Keratinocyte (primary cell): ENCODE results near the gene ACTN4. TPM values are rescaled to one million over a fixed set of nuclear protein-coding genes. Genes with fewer than 3 reads are reported as not detected.

Experiments
- DNase-seq: peaks from one replicate; pipeline ENCODE4 v3.0.0-alpha.2; 2011; ENCODE audit warnings: low read depth, missing footprints, low spot score
- FAIRE-seq: peaks from 2 replicates; lab custom pipeline; 2011; peaks lifted over from hg19 to GRCh38; lab: Jason Lieb, UNC
- H2AFZ ChIP-seq: 2 replicates; pipeline ENCODE4 v1.6.0; 2012; ENCODE audit warnings: low read length, control low read depth, inconsistent platforms; ENCODE audit not compliant: control insufficient read depth
- H3K27ac ChIP-seq: 2 replicates; pipeline ENCODE4 v1.5.1; 2011; ENCODE audit warnings: low read length; ENCODE audit not compliant: control insufficient read depth, insufficient read depth
- H3K27me3 ChIP-seq: 3 replicates; pipeline ENCODE4 v1.6.0; 2011; ENCODE audit warnings: low read length; ENCODE audit not compliant: control insufficient read depth, insufficient read depth; ENCODE audit errors: extremely low read depth
- H3K36me3 ChIP-seq, 2 experiments: 2 replicates in 1 of 2; 3 replicates in 1 of 2; pipeline ENCODE4 v1.5.1; 2011; ENCODE audit warnings: low read length in 2 of 2, mild to moderate bottlenecking in 1 of 2; ENCODE audit not compliant: control insufficient read depth in 2 of 2, insufficient read depth in 2 of 2; ENCODE audit errors: extremely low read depth in 1 of 2
- H3K4me1 ChIP-seq: 3 replicates; pipeline ENCODE4 v1.5.1; 2011; ENCODE audit warnings: low read length; ENCODE audit not compliant: control insufficient read depth, insufficient read depth; ENCODE audit errors: extremely low read depth
- H3K4me2 ChIP-seq: 3 replicates; pipeline ENCODE4 v1.6.0; 2011; ENCODE audit warnings: low read depth, low read length; ENCODE audit not compliant: control insufficient read depth, insufficient read depth; ENCODE audit errors: extremely low read depth
- H3K4me3 ChIP-seq, 3 experiments: fragments of 200-600 bp in 1 of 3; sonication (generic) in 1 of 3; 2 replicates in 2 of 3; 3 replicates in 1 of 3; pipeline ENCODE4 v1.5.1; 2011 to 2016; ENCODE audit warnings: low read length in 3 of 3, mild to moderate bottlenecking in 3 of 3, control low read depth in 2 of 3, inconsistent platforms in 1 of 3, low read depth in 1 of 3, mixed read lengths in 1 of 3, mixed run types in 1 of 3, moderate library complexity in 1 of 3; ENCODE audit not compliant: control insufficient read depth in 2 of 3, insufficient read depth in 2 of 3; ENCODE audit errors: extremely low read depth in 1 of 3
- H3K79me2 ChIP-seq: 2 replicates; pipeline ENCODE4 v1.6.0; 2012; ENCODE audit warnings: low read length; ENCODE audit not compliant: control insufficient read depth, insufficient read depth
- H3K9ac ChIP-seq: 3 replicates; pipeline ENCODE4 v1.6.0; 2011; ENCODE audit warnings: low read length; ENCODE audit not compliant: control insufficient read depth, insufficient read depth; ENCODE audit errors: extremely low read depth
- H3K9me1 ChIP-seq: 3 replicates; pipeline ENCODE4 v1.6.0; 2011; ENCODE audit warnings: low read length; ENCODE audit not compliant: control insufficient read depth, insufficient read depth; ENCODE audit errors: extremely low read depth
- H3K9me3 ChIP-seq: 2 replicates; pipeline ENCODE4 v1.5.1; 2012; ENCODE audit warnings: low read depth, low read length; ENCODE audit not compliant: control insufficient read depth
- H4K20me1 ChIP-seq: 3 replicates; pipeline ENCODE4 v1.6.0; 2011; ENCODE audit warnings: low read length; ENCODE audit not compliant: control insufficient read depth, insufficient read depth; ENCODE audit errors: extremely low read depth
- EZH2 ChIP-seq: IDR thresholded peaks from one replicate; pipeline ENCODE4 v1.6.1; 2012; ENCODE audit warnings: inconsistent platforms, mild to moderate bottlenecking, low read length, moderate library complexity
- dilution Hi-C: fragments of 300-500 bp; cut with MboI; formaldehyde crosslinking; loops from one replicate; pipeline ENCODE4 v1.7.0; 2020; ENCODE audit warnings: low sequenced_read_pairs; ENCODE audit not compliant: extremely low pct_ligation_motif_present
- polyA plus RNA-seq, 5 experiments: library from polyadenylated mRNA; depleted of rRNA in 3 of 5; stranded (reverse) in 3 of 5; stranded (forward) in 1 of 5; unstranded in 1 of 5; fragments of >200 nt; gene quantifications; 1 replicate in 1 of 5; 2 replicates in 3 of 5; 3 replicates in 1 of 5; pipeline versions ENCODE4 v1.2.1 to v1.2.3, GENCODE V29; 2011 to 2012; ENCODE audit warnings: missing spikeins in 2 of 5, low read depth in 1 of 5, low replicate concordance in 1 of 5
- TF ChIP-seq, protein P1 (sequence below), 3 experiments: IDR thresholded peaks in 1 of 3; conservative IDR thresholded peaks in 1 of 3; optimal IDR thresholded peaks in 1 of 3; 2 replicates in 2 of 3; 3 replicates in 1 of 3; pipeline versions ENCODE3 to v1.5.1; 2011; ENCODE audit warnings: low read length in 3 of 3, mild to moderate bottlenecking in 3 of 3, moderate library complexity in 2 of 3, control low read depth in 1 of 3, inconsistent platforms in 1 of 3; ENCODE audit not compliant: insufficient read depth in 2 of 3; ENCODE audit errors: extremely low read depth in 1 of 3

The ACTN4 gene
- polyA plus RNA-seq, 1 donor (not counting 4 experiments of a cell fraction or from before 2014, with no cell fraction given), result 463 TPM

GRCh38 chr19:38721979-38722773 is 74.7 kb downstream of the ACTN4 start:
- H3K27ac ChIP-seq, result no peak overlapping the region
- H4K20me1 ChIP-seq, result peaks cover 4% of the 10 kb centered on the region
- H2AFZ ChIP-seq, result no peak overlapping the region
- H3K4me2 ChIP-seq, result no peak overlapping the region
- no peaks in the 10 kb centered on the region for H3K9me3 ChIP-seq
- peaks cover 3% of the 10 kb centered on the region for H3K9me1 ChIP-seq
- no peak overlapping the region for H3K9ac ChIP-seq
- H3K4me1 ChIP-seq, result peaks cover 8% of the 10 kb centered on the region
- DNase-seq (no peak), FAIRE-seq (no peak)
- dilution Hi-C loops, result no loop called here
- no peak overlapping the region for H3K4me3 ChIP-seq
- no peaks in the 10 kb centered on the region for H3K27me3 ChIP-seq
- peaks cover 81 to 87% of the 10 kb centered on the region in 2 experiments for H3K36me3 ChIP-seq
- peaks cover 35% of the 10 kb centered on the region for H3K79me2 ChIP-seq
- TF ChIP-seq, protein P1, sequence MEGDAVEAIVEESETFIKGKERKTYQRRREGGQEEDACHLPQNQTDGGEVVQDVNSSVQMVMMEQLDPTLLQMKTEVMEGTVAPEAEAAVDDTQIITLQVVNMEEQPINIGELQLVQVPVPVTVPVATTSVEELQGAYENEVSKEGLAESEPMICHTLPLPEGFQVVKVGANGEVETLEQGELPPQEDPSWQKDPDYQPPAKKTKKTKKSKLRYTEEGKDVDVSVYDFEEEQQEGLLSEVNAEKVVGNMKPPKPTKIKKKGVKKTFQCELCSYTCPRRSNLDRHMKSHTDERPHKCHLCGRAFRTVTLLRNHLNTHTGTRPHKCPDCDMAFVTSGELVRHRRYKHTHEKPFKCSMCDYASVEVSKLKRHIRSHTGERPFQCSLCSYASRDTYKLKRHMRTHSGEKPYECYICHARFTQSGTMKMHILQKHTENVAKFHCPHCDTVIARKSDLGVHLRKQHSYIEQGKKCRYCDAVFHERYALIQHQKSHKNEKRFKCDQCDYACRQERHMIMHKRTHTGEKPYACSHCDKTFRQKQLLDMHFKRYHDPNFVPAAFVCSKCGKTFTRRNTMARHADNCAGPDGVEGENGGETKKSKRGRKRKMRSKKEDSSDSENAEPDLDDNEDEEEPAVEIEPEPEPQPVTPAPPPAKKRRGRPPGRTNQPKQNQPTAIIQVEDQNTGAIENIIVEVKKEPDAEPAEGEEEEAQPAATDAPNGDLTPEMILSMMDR (optimal IDR thresholded peaks at IDR 0.05 in 1 of 3, IDR thresholded peaks at IDR 0.05 in 1 of 3, conservative IDR thresholded peaks at IDR 0.05 in 1 of 3; ENCODE audit: extremely low read depth in 1 of 3, insufficient read depth in 2 of 3, low read length in 3 of 3), result no peak
- no peak for TF ChIP-seq EZH2

DNA sequence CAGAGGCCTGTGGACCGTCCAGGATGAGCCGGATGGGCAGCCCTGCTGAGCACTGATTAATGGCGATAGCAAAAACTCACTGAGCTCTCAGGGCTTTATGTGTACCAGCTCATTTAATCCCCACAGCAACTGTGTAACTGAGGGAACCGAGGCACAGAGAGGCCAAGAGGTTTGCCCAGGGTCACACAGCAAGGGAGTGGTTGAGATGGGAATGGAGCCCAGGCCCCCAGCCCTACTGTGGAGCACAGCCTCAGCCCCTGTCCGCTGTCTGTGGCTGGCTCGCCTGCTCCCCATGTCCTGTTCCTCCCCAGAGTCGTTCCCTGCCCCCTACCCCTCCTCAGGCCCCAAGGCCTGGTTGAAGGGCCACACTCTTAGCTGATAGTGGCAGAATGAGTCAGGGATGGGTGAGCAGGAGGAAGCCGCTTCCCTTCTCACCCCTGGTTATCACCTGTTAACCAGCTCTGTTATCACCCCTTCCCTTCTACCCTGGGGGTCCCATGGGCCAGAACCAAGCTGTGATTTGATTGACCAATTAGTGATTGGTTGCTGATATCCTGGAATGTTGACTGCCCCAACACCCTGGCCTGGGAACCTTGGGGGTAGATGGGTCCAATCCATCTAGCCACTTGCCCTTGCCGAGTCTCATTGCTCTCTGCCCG is 75.6 kb downstream of the ACTN4 start:
- no peak overlapping the region for H2AFZ ChIP-seq
- no peak for FAIRE-seq
- no peaks in the 10 kb centered on the region for H3K9me3 ChIP-seq
- peaks cover 3% of the 10 kb centered on the region for H3K9me1 ChIP-seq
- dilution Hi-C loops, result no loop called here
- no peak overlapping the region for H3K4me3 ChIP-seq
- no peak overlapping the region for H3K9ac ChIP-seq
- H3K4me1 ChIP-seq, result peaks cover 8% of the 10 kb centered on the region
- no peak overlapping the region for H3K4me2 ChIP-seq
- H3K27ac ChIP-seq, result no peak overlapping the region
- TF ChIP-seq EZH2, result no peak
- TF ChIP-seq, protein P1 (optimal IDR thresholded peaks at IDR 0.05 in 1 of 3, IDR thresholded peaks at IDR 0.05 in 1 of 3, conservative IDR thresholded peaks at IDR 0.05 in 1 of 3; ENCODE audit: extremely low read depth in 1 of 3, insufficient read depth in 2 of 3, low read length in 3 of 3), result no peak
- DNase-seq, result no peak
- H3K79me2 ChIP-seq, result peaks cover 30% of the 10 kb centered on the region
- H3K36me3 ChIP-seq, result peaks cover 80 to 87% of the 10 kb centered on the region in 2 experiments
- H3K27me3 ChIP-seq, result no peaks in the 10 kb centered on the region
- H4K20me1 ChIP-seq, result peaks cover 4% of the 10 kb centered on the region
